HEK293T (cell line): Measurements from ENCODE around the gene KLK13.

Experiments used
- ARNT ChIP-seq: fragments of 450-650 bp; IDR thresholded peaks from 2 replicates; pipeline ENCODE4 v1.6.1; 2017; ENCODE audit warnings: mild to moderate bottlenecking
- ELF4 ChIP-seq: fragments of 450-650 bp; IDR thresholded peaks from 2 replicates; pipeline ENCODE4 v1.6.1; 2017; ENCODE audit warnings: antibody characterized with exemption
- FOXK2 ChIP-seq: fragments of 450-650 bp; IDR thresholded peaks from 2 replicates; pipeline ENCODE4 v1.6.1; 2016; ENCODE audit warnings: mild to moderate bottlenecking
- FOXM1 ChIP-seq: fragments of 450-650 bp; IDR thresholded peaks from 2 replicates; pipeline ENCODE4 v1.6.1; 2017; ENCODE audit warnings: mild to moderate bottlenecking, borderline replicate concordance
- SP1 ChIP-seq: fragments of 450-650 bp; IDR thresholded peaks from 2 replicates; pipeline ENCODE4 v1.6.1; 2017

GRCh38 chr19:51083783-51084182 lies 18.9 kb upstream of the KLK13 start:
- TF ChIP-seq ARNT (no peak), SP1 (no peak), FOXM1 (no peak), FOXK2 (no peak), ELF4 (no peak)
